GM12801 (cell line): ENCODE data around the gene MAPKAP1.

Experiments used
- CTCF ChIP-seq: IDR thresholded peaks from one replicate; pipeline ENCODE4 v1.5.1; 2011; ENCODE audit warnings: control low read depth; ENCODE audit not compliant: insufficient read length; ENCODE audit errors: extremely low read depth

Gene MAPKAP1

DNA sequence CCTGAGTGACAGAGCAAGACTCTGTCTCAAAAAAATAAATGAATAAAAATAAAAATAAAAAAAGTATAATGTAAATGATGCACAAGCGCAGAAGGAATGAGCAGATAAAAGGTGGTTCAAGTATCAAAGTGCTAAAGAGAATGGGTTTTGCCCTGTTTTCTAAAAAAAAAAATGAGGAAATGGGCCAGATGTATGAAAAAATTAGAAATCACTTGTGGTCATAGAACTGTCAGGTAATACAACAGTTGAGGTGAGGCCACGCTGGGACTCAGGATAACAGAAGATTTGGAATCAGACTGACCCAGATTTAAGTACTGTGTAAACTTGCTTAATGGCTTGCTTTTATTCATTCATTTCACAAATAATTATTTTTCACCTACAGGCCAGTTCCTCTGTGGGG is 69.8 kb downstream of the MAPKAP1 start:
- no peak for TF ChIP-seq CTCF

GRCh38 chr9:125635888-125636287 is 71.1 kb downstream of the MAPKAP1 start:
- no peak for TF ChIP-seq CTCF

DNA sequence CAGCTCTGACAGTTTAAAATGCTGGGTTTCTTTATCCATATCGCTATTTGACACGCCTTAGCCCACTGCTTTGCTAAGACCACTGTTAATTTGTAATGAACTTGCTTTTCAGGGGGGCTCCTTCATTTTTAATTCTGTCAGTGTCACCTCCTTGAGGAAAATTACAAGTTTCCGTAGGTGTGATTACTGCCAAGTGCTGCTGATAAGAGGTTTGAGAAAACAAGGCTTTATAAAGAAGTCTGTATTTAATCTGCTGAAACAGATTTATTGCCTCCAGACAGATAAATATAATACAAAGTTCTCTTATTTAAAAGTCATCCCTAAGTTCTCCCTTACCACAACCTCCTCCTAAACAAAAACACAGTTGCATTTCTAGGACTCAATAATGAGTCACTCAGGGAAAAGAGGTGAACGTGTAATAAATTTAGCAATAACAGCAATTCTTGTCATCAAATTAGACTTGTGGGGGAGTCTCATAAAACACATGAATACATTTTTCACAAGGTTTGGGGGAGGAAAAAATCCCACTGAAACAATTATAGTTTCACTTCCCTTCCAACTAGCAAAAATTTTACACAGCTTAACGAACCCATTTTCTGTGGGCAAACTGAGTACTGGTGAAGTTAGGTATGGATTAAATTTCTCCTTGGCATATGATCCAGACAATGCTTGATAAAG is 72.8 kb downstream of the MAPKAP1 start:
- TF ChIP-seq CTCF: no peak

GRCh38 chr9:125633116-125633745 is 73.8 kb downstream of the MAPKAP1 start:
- no peak for TF ChIP-seq CTCF

- no peak for TF ChIP-seq CTCF
These were observed 74.5 kb downstream of the MAPKAP1 start for GRCh38 chr9:125632321-125633115.

DNA sequence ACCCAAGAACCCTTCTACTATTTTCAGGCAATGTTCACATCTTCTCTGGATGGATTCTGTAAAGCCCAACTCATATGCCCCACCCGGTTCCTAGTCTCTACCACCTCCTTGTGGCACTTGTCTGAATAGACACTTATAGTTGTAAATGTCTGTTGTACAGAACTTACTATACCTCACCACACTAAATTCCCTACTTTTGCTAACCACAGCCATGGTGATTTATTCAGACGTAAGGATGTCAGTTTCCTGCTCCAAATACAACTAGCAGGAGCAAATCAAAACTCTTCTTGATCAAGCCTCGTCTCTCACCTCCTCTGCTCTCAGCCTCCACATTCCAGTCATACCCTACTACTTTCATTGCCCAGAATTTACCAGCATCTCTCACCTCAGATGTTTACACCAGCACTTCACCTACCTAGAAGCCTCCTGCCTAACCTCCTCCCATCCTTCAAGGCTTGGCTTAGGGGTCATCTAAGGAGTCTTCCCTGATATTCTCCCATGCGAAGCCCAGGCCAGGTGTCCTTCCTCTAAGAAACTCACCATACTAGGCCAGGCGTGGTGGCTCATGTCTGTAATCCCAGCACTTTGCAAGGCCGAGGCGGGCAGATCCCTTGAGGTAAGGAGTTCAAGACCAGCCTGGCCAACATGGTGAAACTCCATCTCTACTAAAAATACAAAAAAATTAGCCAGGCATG is 75.5 kb downstream of the MAPKAP1 start:
- no peak for TF ChIP-seq CTCF

DNA sequence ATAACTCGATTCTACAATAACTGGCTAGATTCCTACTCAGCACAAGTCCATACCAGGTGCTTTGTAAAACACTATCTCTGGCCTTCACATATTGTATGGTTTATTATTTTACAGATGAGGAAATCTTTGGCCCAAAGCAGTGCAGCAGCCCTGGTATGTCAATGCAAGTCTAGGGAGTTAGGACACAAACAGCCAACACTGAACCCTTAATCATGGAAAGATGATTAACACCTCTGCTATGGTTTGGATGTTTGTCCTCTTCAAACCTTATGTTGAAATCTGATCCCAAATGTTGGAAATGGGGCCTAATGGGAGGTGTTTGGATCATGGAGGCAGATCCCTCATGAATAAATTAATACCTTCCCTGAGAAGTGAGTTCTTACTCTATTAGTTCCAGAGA is 76.6 kb downstream of the MAPKAP1 start:
- TF ChIP-seq CTCF: no peak
